ENCODE data around the gene EEFSEC. TPM values are rescaled to one million over a fixed set of nuclear protein-coding genes. Genes with fewer than 3 reads are reported as not detected.

The EEFSEC gene
- total RNA-seq, 1 donor from 2014 or later: 23.4 TPM

DNA sequence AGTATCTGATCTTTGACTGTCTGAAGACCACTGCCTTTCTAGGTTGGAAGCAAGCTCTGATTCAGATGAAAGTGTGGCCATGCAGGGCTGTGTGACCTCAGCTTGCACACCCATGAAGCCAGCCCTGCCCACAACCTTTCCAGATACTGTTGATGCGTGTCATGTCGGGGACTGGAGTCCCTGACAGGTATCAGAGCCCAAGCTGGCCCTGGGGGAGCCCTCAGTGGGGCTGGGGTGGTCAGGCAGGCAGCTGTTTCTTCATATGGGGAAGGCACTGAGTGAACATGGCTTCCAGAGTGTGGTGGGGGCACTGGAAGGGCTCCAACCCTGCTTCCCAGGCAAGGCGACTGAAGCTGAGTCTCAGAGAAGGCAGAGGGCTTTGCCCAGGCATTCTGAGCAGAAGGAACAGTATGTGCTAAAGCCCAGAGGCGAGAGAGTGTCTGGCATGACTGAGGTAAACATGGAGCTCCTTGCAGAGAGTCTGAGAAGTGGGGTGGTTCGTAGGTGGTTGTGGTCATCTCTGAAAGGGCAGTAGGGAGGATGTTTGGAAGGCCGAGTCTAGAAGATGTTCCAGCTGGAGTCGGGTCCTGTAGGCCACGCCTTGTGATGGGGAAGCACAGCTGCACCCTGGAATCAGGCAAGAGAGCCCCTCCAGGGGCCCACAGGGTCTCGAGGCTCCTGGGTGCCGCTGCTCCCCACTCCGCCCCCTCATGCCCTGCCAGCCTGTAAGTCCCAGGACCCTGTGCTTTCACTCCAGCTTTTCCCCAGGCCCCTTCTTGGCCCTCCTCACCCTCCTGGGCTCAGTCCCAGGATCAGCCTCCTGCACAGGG, 122.2 kb downstream of the EEFSEC start:
- H3K4me1 Mint-ChIP-seq: peaks cover 32% of the 10 kb centered on the region

GRCh38 chr3:128276146-128276435, 122.8 kb downstream of the EEFSEC start:
- Mint-ChIP-seq H3K9me3 (no peaks in the 10 kb centered on the region), H3K27me3 (ENCODE audit: low read depth) (no peaks in the 10 kb centered on the region)
- no peak for DNase-seq (ENCODE audit: low read depth, low spot score)

More for the DNA sequence above, 122.2 kb downstream of the EEFSEC start:
- TF ChIP-seq CTCF (conservative IDR thresholded peaks at IDR 0.05): no peak
- Mint-ChIP-seq H3K9me3 (no peaks in the 10 kb centered on the region), H3K4me3 (no peak overlapping the region), H3K36me3 (ENCODE audit: low read depth) (no peaks in the 10 kb centered on the region), H3K27me3 (ENCODE audit: low read depth) (no peaks in the 10 kb centered on the region), H3K27ac (ENCODE audit: unreplicated experiment) (no peak overlapping the region)
- DNase-seq (ENCODE audit: low read depth, low spot score): no peak

DNA sequence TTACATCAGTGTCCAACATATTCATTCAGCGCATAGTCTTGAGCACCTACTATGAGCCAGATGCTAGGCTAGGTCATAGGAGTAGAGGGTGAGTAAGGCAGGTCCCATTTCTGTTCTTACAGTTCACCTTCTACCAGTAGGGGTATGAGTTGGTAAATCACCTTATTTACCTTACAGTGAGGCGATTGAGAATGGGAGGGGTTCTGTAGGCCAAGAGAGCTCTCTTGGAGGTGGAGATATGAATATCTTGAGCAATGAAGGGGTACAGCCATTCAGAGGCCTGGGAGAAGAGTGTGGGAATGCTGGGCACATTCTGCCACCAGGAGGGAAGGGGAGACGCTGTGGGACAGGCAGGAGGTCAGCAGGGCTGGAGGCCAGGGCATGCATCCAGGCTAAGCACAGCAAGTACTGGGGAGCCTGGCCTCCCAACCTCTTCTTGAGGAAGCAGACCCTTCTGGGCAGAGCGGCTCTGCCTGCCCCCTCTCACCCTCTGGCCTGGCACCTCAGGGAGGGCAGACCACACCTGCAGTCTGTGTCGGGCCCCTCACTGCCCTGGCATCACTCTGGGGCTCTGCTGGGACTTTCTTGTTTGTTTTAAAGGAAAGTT, 123.4 kb downstream of the EEFSEC start:
- no peak for DNase-seq (ENCODE audit: low read depth, low spot score)
- Mint-ChIP-seq H3K27ac (ENCODE audit: unreplicated experiment) (peak overlapping the region; percentile 48), H3K4me3 (no peak overlapping the region), H3K4me1 (peaks cover 36% of the 10 kb centered on the region), H3K27me3 (ENCODE audit: low read depth) (no peaks in the 10 kb centered on the region), H3K9me3 (no peaks in the 10 kb centered on the region), H3K36me3 (ENCODE audit: low read depth) (no peaks in the 10 kb centered on the region)
- no peak for TF ChIP-seq CTCF (conservative IDR thresholded peaks at IDR 0.05)

More at GRCh38 chr3:128276146-128276435, 122.8 kb downstream of the EEFSEC start:
- Mint-ChIP-seq H3K36me3 (ENCODE audit: low read depth) (no peaks in the 10 kb centered on the region), H3K27ac (ENCODE audit: unreplicated experiment) (no peak overlapping the region), H3K4me1 (peaks cover 33% of the 10 kb centered on the region), H3K4me3 (no peak overlapping the region)
- no peak for TF ChIP-seq CTCF (conservative IDR thresholded peaks at IDR 0.05)

DNA sequence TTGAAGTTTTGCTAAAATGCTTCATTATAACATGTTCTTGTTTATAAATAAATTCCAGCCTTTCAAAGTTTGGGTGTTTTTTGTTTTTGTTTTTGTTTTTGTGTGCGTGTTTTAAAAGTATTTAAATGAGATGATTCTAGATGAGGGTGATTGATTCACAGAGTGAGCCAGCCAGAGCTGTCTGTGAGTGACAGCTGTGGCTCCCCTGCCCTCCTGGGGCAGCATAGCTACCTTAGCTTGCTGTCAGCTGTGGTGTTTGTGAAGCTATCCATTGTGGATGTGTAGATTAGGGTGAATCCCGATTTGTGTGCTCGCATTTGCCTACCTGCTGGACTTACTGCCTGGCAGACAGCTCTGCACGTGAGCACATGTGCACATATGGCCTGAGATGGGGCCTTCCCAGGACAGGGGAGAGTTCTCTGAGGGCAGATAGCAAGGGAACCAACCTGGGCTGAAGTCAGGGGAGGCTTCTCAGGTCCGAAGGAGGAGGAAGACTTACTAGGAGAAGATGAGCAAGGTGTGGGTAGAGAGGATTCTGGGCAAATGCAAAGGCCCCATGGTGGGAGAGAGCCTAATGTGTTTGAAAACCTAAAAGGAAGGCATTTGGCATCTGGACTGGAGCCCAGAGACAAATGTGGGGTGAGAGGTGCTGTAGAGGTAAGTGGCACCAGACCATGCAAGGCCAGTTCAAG, 124.2 kb downstream of the EEFSEC start:
- Mint-ChIP-seq H3K4me3 (no peak overlapping the region), H3K36me3 (ENCODE audit: low read depth) (no peaks in the 10 kb centered on the region), H3K4me1 (peaks cover 36% of the 10 kb centered on the region), H3K9me3 (no peaks in the 10 kb centered on the region), H3K27me3 (ENCODE audit: low read depth) (no peaks in the 10 kb centered on the region), H3K27ac (ENCODE audit: unreplicated experiment) (no peak overlapping the region)
- no peak for TF ChIP-seq CTCF (conservative IDR thresholded peaks at IDR 0.05)
- DNase-seq (ENCODE audit: low read depth, low spot score): no peak

DNA sequence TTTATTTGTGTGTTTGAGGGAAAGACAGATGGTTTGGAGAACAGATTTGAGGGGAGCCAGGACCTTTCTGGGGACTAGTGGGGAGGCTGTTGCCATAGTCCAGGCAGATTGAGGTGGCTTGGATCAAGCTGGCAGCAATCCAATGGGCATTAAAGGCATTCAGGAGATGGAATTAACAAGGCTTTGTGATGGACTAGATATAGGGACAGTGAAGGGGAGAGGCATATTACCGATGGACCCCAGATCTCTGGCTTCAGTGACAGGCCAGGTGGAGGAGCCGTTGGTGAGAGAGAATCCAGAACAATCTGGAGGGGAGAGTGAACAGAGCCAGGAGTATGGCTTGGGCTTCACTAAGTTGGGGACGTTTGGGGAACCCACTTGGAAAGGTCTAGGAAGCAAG, 124.8 kb downstream of the EEFSEC start:
- DNase-seq (ENCODE audit: low read depth, low spot score): no peak

More for the DNA sequence above, 124.8 kb downstream of the EEFSEC start:
- H3K4me3 Mint-ChIP-seq: no peak overlapping the region
- H3K4me1 Mint-ChIP-seq: peaks cover 36% of the 10 kb centered on the region
- H3K9me3 Mint-ChIP-seq: no peaks in the 10 kb centered on the region
- TF ChIP-seq CTCF (conservative IDR thresholded peaks at IDR 0.05): no peak
- no peaks in the 10 kb centered on the region for H3K27me3 Mint-ChIP-seq (ENCODE audit: low read depth)
- no peaks in the 10 kb centered on the region for H3K36me3 Mint-ChIP-seq (ENCODE audit: low read depth)
- H3K27ac Mint-ChIP-seq (ENCODE audit: unreplicated experiment): no peak overlapping the region
